H1 (cell line): ENCODE data around the gene CDH6. TPM values are rescaled to one million over a fixed set of nuclear protein-coding genes. Genes with fewer than 3 reads are reported as not detected.

Experiments used
- CTCF ChIA-PET: fragments of 300-600 bp; sonication (Branson Sonifier 250); formaldehyde crosslinking; loops from one replicate; lab custom pipeline; 2021; ENCODE audit not compliant: partially characterized antibody; lab: Charles Lee
- POLR2A ChIA-PET: fragments of 300-600 bp; sonication (Branson Sonifier 250); formaldehyde crosslinking; loops from one replicate; lab custom pipeline; 2021; ENCODE audit warnings: inconsistent platforms; ENCODE audit not compliant: partially characterized antibody; lab: Charles Lee
- DNase-seq, 2 experiments: peaks; one replicate each; pipeline versions ENCODE4 v3.0.0 to v3.0.0-alpha.2; 2010 to 2022; ENCODE audit warnings: low spot score in 2 of 2, low read depth in 1 of 2, mixed read lengths in 1 of 2
- FAIRE-seq: peaks from 2 replicates; lab custom pipeline; 2011; peaks lifted over from hg19 to GRCh38; lab: Jason Lieb, UNC
- H2AFZ ChIP-seq: 2 replicates; pipeline ENCODE4 v1.8.1; 2012; ENCODE audit warnings: low read length, inconsistent platforms
- H2AK5ac ChIP-seq: 2 replicates; pipeline ENCODE4 v1.6.1; 2013; ENCODE audit warnings: low read depth, low read length
- H2BK120ac ChIP-seq: replicated peaks from 2 replicates; pipeline ENCODE3; 2013; ENCODE audit warnings: low read depth, low read length, inconsistent platforms
- H2BK12ac ChIP-seq: 2 replicates; pipeline ENCODE4 v1.6.1; 2013; ENCODE audit warnings: low read depth, low read length
- H2BK15ac ChIP-seq: 2 replicates; pipeline ENCODE4 v1.6.1; 2013; ENCODE audit warnings: low read length
- H2BK20ac ChIP-seq: 2 replicates; pipeline ENCODE4 v1.6.1; 2013; ENCODE audit warnings: low read length
- H2BK5ac ChIP-seq: 2 replicates; pipeline ENCODE4 v1.6.1; 2013; ENCODE audit warnings: low read depth, low read length
- H3K14ac ChIP-seq: 2 replicates; pipeline ENCODE4 v1.6.1; 2013; ENCODE audit warnings: inconsistent platforms; ENCODE audit not compliant: insufficient read length
- H3K18ac ChIP-seq: 2 replicates; pipeline ENCODE4 v1.6.1; 2013; ENCODE audit warnings: low read length; ENCODE audit errors: extremely low read depth
- H3K23ac ChIP-seq: 2 replicates; pipeline ENCODE4 v1.6.1; 2013; ENCODE audit warnings: inconsistent platforms; ENCODE audit not compliant: insufficient read length
- H3K23me2 ChIP-seq: 2 replicates; pipeline ENCODE4 v1.6.1; 2013; ENCODE audit warnings: low read depth, low read length
- H3K27ac ChIP-seq: 2 replicates; pipeline ENCODE4 v1.6.1; 2011; ENCODE audit warnings: low read depth, low read length, inconsistent platforms
- H3K27me3 ChIP-seq, 4 experiments: replicated peaks in 1 of 4; 1 replicate in 1 of 4; 2 replicates in 3 of 4; pipeline versions ENCODE4 v1.6.1 to v1.8.1; 2011 to 2013; ENCODE audit warnings: low read length in 3 of 4, mild to moderate bottlenecking in 3 of 4, inconsistent platforms in 2 of 4, mixed read lengths in 2 of 4, moderate library complexity in 1 of 4; ENCODE audit not compliant: control insufficient read depth in 3 of 4, insufficient read depth in 3 of 4; ENCODE audit errors: extremely low read depth in 1 of 4
- H3K36me3 ChIP-seq, 4 experiments: 2 replicates each; pipeline versions ENCODE4 v1.6.1 to v1.8.1; 2011 to 2013; ENCODE audit warnings: mild to moderate bottlenecking in 4 of 4, low read length in 3 of 4, moderate library complexity in 2 of 4, control low read depth in 1 of 4, inconsistent platforms in 1 of 4; ENCODE audit not compliant: insufficient read depth in 4 of 4, control insufficient read depth in 2 of 4
- H3K4ac ChIP-seq: replicated peaks from 2 replicates; pipeline ENCODE3; 2013; ENCODE audit warnings: low read length, low read depth, mixed read lengths, inconsistent platforms; ENCODE audit not compliant: insufficient read length
- H3K4me1 ChIP-seq, 4 experiments: replicated peaks in 1 of 4; 1 replicate in 1 of 4; 2 replicates in 3 of 4; pipeline versions ENCODE4 v1.6.1 to v1.8.1; 2011 to 2013; ENCODE audit warnings: low read length in 3 of 4, inconsistent platforms in 2 of 4, mixed read lengths in 1 of 4; ENCODE audit not compliant: insufficient read depth in 4 of 4, control insufficient read depth in 3 of 4
- H3K4me2 ChIP-seq, 2 experiments: 2 replicates each; pipeline versions ENCODE4 v1.6.1 to v1.8.1; 2011 to 2013; ENCODE audit warnings: low read depth in 2 of 2, low read length in 2 of 2, control low read depth in 1 of 2, inconsistent platforms in 1 of 2, mild to moderate bottlenecking in 1 of 2; ENCODE audit not compliant: insufficient read depth in 1 of 2
- H3K4me3 ChIP-seq, 4 experiments: fragments of 200-600, 300-600 bp in 1 of 4; sonication (generic), shearing (Covaris generic), sonication (Bioruptor Twin) in 1 of 4; 2 replicates each; pipeline versions ENCODE4 v1.5.1 to v1.8.1; 2011 to 2016; ENCODE audit warnings: low read length in 4 of 4, low read depth in 3 of 4, control low read depth in 2 of 4, inconsistent platforms in 2 of 4, mild to moderate bottlenecking in 2 of 4, mixed read lengths in 1 of 4, moderate library complexity in 1 of 4; ENCODE audit not compliant: insufficient read depth in 2 of 4; ENCODE audit errors: extremely low read depth in 1 of 4
- H3K56ac ChIP-seq: replicated peaks from 2 replicates; pipeline ENCODE3; 2013; ENCODE audit warnings: low read depth, mild to moderate bottlenecking, mixed read lengths, low read length, inconsistent platforms; ENCODE audit not compliant: insufficient read length
- H3K79me1 ChIP-seq: 2 replicates; pipeline ENCODE4 v1.6.1; 2013; ENCODE audit warnings: low read depth, low read length, control low read depth
- H3K79me2 ChIP-seq, 2 experiments: 2 replicates each; pipeline versions ENCODE4 v1.6.1 to v1.8.1; 2012 to 2013; ENCODE audit warnings: low read length in 2 of 2, mild to moderate bottlenecking in 2 of 2, inconsistent platforms in 1 of 2; ENCODE audit not compliant: insufficient read depth in 2 of 2, control insufficient read depth in 1 of 2
- H3K9ac ChIP-seq, 4 experiments: replicated peaks in 1 of 4; 1 replicate in 1 of 4; 2 replicates in 3 of 4; pipeline versions ENCODE4 v1.6.1 to v1.8.1; 2011 to 2013; ENCODE audit warnings: low read depth in 3 of 4, low read length in 3 of 4, control low read depth in 2 of 4, mild to moderate bottlenecking in 2 of 4, moderate library complexity in 2 of 4, inconsistent platforms in 1 of 4; ENCODE audit errors: extremely low read depth in 1 of 4
- H3K9me3 ChIP-seq, 2 experiments: 2 replicates each; pipeline versions ENCODE4 v1.6.1 to v1.8.1; 2012 to 2013; ENCODE audit warnings: mild to moderate bottlenecking in 2 of 2, moderate library complexity in 2 of 2, control low read depth in 1 of 2, inconsistent platforms in 1 of 2, low read depth in 1 of 2, low read length in 1 of 2, mixed read lengths in 1 of 2; ENCODE audit not compliant: insufficient read depth in 2 of 2
- H4K20me1 ChIP-seq, 2 experiments: replicated peaks in 1 of 2; 2 replicates each; pipeline versions ENCODE3 to v1.8.1; 2011 to 2013; ENCODE audit warnings: inconsistent platforms in 2 of 2, low read length in 2 of 2, mild to moderate bottlenecking in 1 of 2; ENCODE audit not compliant: insufficient read depth in 2 of 2, control insufficient read depth in 1 of 2
- H4K5ac ChIP-seq: 2 replicates; pipeline ENCODE4 v1.6.1; 2013; ENCODE audit warnings: low read length, low read depth, mixed read lengths, inconsistent platforms; ENCODE audit not compliant: insufficient read length
- H4K8ac ChIP-seq: 2 replicates; pipeline ENCODE4 v1.8.0; 2013; ENCODE audit warnings: mild to moderate bottlenecking, moderate library complexity, low read length, inconsistent platforms; ENCODE audit not compliant: insufficient read depth; ENCODE audit errors: extremely low read depth
- H4K91ac ChIP-seq: replicated peaks from 2 replicates; pipeline ENCODE3; 2013; ENCODE audit warnings: low read length, mixed read lengths, inconsistent platforms; ENCODE audit not compliant: insufficient read length
- BRCA1 ChIP-seq: IDR thresholded peaks from 2 replicates; pipeline ENCODE4 v1.6.1; 2012; ENCODE audit warnings: low read depth, low read length, improper control_type of control experiment
- CTCF ChIP-seq, 3 experiments: IDR thresholded peaks; 1 replicate in 2 of 3; 2 replicates in 1 of 3; pipeline versions ENCODE4 v1.5.1 to v1.6.1; 2011; ENCODE audit warnings: low read length in 3 of 3, mild to moderate bottlenecking in 3 of 3, inconsistent platforms in 2 of 3, low read depth in 1 of 3, moderate library complexity in 1 of 3; ENCODE audit not compliant: insufficient read depth in 1 of 3; ENCODE audit errors: control extremely low read depth in 1 of 3
- FOSL1 ChIP-seq: IDR thresholded peaks from 2 replicates; pipeline ENCODE4 v1.6.1; 2011; ENCODE audit warnings: mild to moderate bottlenecking, low read depth, low read length, moderate library complexity; ENCODE audit not compliant: insufficient read depth
- HDAC2 ChIP-seq, 2 experiments: fragments of 300-600 bp in 1 of 2; sonication (generic) in 1 of 2; IDR thresholded peaks; 2 replicates each; pipeline ENCODE4 v1.6.1; 2011 to 2012; ENCODE audit warnings: low read depth in 2 of 2, low read length in 2 of 2, mild to moderate bottlenecking in 2 of 2, moderate library complexity in 2 of 2, borderline replicate concordance in 1 of 2, inconsistent platforms in 1 of 2
- KDM5A ChIP-seq: fragments of 200-600 bp; IDR thresholded peaks from 2 replicates; pipeline ENCODE4 v1.7.1; 2012; ENCODE audit warnings: mild to moderate bottlenecking, low read length, inconsistent platforms, mixed read lengths
- PHF8 ChIP-seq: fragments of 200-600 bp; sonication (generic); conservative IDR thresholded peaks from 2 replicates; pipeline ENCODE4 v1.7.1; 2012; ENCODE audit warnings: low read depth, mild to moderate bottlenecking, inconsistent platforms, low read length, moderate library complexity
- RFX5 ChIP-seq: IDR thresholded peaks from 2 replicates; pipeline ENCODE4 v1.6.1; 2011; ENCODE audit warnings: low read depth, low read length, improper control_type of control experiment, borderline replicate concordance
- SP2 ChIP-seq: IDR thresholded peaks from 2 replicates; pipeline ENCODE4 v1.6.1; 2012; ENCODE audit warnings: mild to moderate bottlenecking, low read length, inconsistent platforms
- TAF1 ChIP-seq: IDR thresholded peaks from 2 replicates; pipeline ENCODE4 v1.6.1; 2011; ENCODE audit warnings: mild to moderate bottlenecking, low read depth, low read length
- TAF7 ChIP-seq: optimal IDR thresholded peaks from 2 replicates; pipeline ENCODE3; 2011; ENCODE audit warnings: low read depth, mild to moderate bottlenecking, inconsistent platforms, low read length, moderate library complexity, borderline replicate concordance
- TCF12 ChIP-seq: IDR thresholded peaks from 2 replicates; pipeline ENCODE4 v1.6.1; 2011; ENCODE audit warnings: low read depth, mild to moderate bottlenecking, low read length
- TEAD4 ChIP-seq: IDR thresholded peaks from 2 replicates; pipeline ENCODE4 v1.6.1; 2012; ENCODE audit warnings: low read depth, low read length, inconsistent platforms, mixed read lengths
- WGBS, 2 experiments: shearing (Covaris generic) in 1 of 2; methylation state at CpG; one replicate each; pipeline versions ENCODE4 v1.1.6 to v1.1.7; 2013 to 2015; ENCODE audit warnings: low lambda C conversion rate in 2 of 2, mixed read lengths in 2 of 2, inconsistent platforms in 1 of 2, low coverage in 1 of 2, missing lambda C conversion rate in 1 of 2; ENCODE audit not compliant: insufficient replicate concordance in 2 of 2, insufficient coverage in 1 of 2, insufficient read length in 1 of 2; ENCODE audit errors: extremely low coverage in 1 of 2, missing lambda C conversion rate in 1 of 2; 5-methylcytosine and 5-hydroxymethylcytosine counted together
- polyA plus RNA-seq, 7 experiments: library from polyadenylated mRNA; depleted of rRNA in 3 of 7; stranded (reverse) in 5 of 7; unstranded in 2 of 7; fragments of >200 nt in 5 of 7; fragments of 200-250 nt in 2 of 7; gene quantifications; 1 replicate in 5 of 7; 2 replicates in 1 of 7; 4 replicates in 1 of 7; pipeline versions ENCODE4 v1.2.1 to v1.2.3, GENCODE V29; 2011 to 2013; ENCODE audit warnings: missing spikeins in 2 of 7, mixed read lengths in 2 of 7
- total RNA-seq: library from RNA; stranded (reverse); fragmentation: NEBNext Ultra II Directional; extraction: Animal tissue kit (Norgen Biotek cat#: 25700); gene quantifications from 2 replicates; pipeline ENCODE4 v1.2.1, GENCODE V29; 2021

CDH6 gene
- total and polyA plus RNA-seq, 2 of the 8 experiments (the other 6 are each of a cell fraction or from before 2014, with no cell fraction given): 1.4 to 1.9 TPM

GRCh38 chr5:31322946-31323345 lies 129.5 kb downstream of the CDH6 start:
- H4K20me1 ChIP-seq: no peaks in the 10 kb centered on the region
- H3K9me3 ChIP-seq: no peaks in the 10 kb centered on the region
- no peak for FAIRE-seq
- no peak overlapping the region for H2BK120ac ChIP-seq
- H3K27me3 ChIP-seq: no peaks in the 10 kb centered on the region
- no peak for DNase-seq
- no peak overlapping the region for H2BK5ac ChIP-seq
- H2BK12ac ChIP-seq: no peak overlapping the region
- H3K18ac ChIP-seq: no peak overlapping the region
- H2AK5ac ChIP-seq: no peak overlapping the region
- H4K91ac ChIP-seq: no peak overlapping the region
- H3K27ac ChIP-seq: no peak overlapping the region
- no peaks in the 10 kb centered on the region for H3K36me3 ChIP-seq
- H3K23me2 ChIP-seq: peaks cover 2% of the 10 kb centered on the region; the same call in 1 of the 2 replicates
- ChIA-PET CTCF (interaction anchor here (1.1 kb wide), 1 partner anchor 43 kb away, joined by 3 read pairs; no protein-coding TSS in a partner anchor), POLR2A (no interaction called here)
- H4K5ac ChIP-seq: no peak overlapping the region
- no peaks in the 10 kb centered on the region for H3K79me1 ChIP-seq
- no peak overlapping the region for H3K4me2 ChIP-seq
- no peak overlapping the region for H3K56ac ChIP-seq
- no peak overlapping the region for H3K4ac ChIP-seq
- H2AFZ ChIP-seq: no peak overlapping the region
- no peaks in the 10 kb centered on the region for H3K4me1 ChIP-seq
- no peaks in the 10 kb centered on the region for H3K79me2 ChIP-seq
- no peak overlapping the region for H4K8ac ChIP-seq
- no peak overlapping the region for H3K9ac ChIP-seq
- H3K14ac ChIP-seq: no peak overlapping the region
- 95% methylated on average over 18 of the region's 18 CpGs; no CpG with 5 or more reads in 1 of the 2 experiments for WGBS, 2 experiments
- no peak overlapping the region for H2BK15ac ChIP-seq
- no peak overlapping the region for H3K23ac ChIP-seq
- H3K4me3 ChIP-seq: no peak overlapping the region
- no peak overlapping the region for H2BK20ac ChIP-seq
- TF ChIP-seq HDAC2 (IDR thresholded peaks at IDR 0.05; ENCODE audit: borderline replicate concordance in 1 of 2, low read depth in 2 of 2, low read length in 2 of 2) (no peak), TCF12 (no peak), TAF7 (no peak), PHF8 (no peak), KDM5A (no peak), FOSL1 (no peak), BRCA1 (no peak), TEAD4 (no peak), CTCF (IDR thresholded peaks at IDR 0.05; ENCODE audit: control extremely low read depth in 1 of 3, insufficient read depth in 1 of 3, low read depth in 1 of 3, low read length in 3 of 3) (no peak), RFX5 (no peak), SP2 (no peak), TAF1 (no peak)
